ENCODE measurements around the gene MBOAT7. TPM values are rescaled to one million over a fixed set of nuclear protein-coding genes. Genes with fewer than 3 reads are reported as not detected.

The MBOAT7 gene
- total and polyA plus RNA-seq, 2 of the 8 experiments (the other 6 are each of a cell fraction or from before 2014, with no cell fraction given): 85.5 to 90.9 TPM

- TF ChIP-seq NANOG (IDR thresholded peaks at IDR 0.05; ENCODE audit: insufficient read depth, low read depth, low read length, poor library complexity, severe bottlenecking) (no peak), KDM4A (IDR thresholded peaks at IDR 0.05; ENCODE audit: low read depth, low read length, severe bottlenecking) (no peak), BCL11A (IDR thresholded peaks at IDR 0.05; ENCODE audit: low read depth in 2 of 2, low read length in 2 of 2) (no peak), SP4 (IDR thresholded peaks at IDR 0.05; ENCODE audit: low read length) (no peak)
Observed at GRCh38 chr19:54137699-54138488, 51.5 kb downstream of the MBOAT7 start, which contains the start of gene CNOT3 (continued).
